Vagina (tissue), 2 donors: Measurements from ENCODE around the gene MRPL50. TPM values are rescaled to one million over a fixed set of nuclear protein-coding genes. Genes with fewer than 3 reads are reported as not detected.
A peak's percentile ranks its signal among the peaks of the same experiment; 100 is the strongest.

Experiments
- DNase-seq, 2 donors: peaks; one replicate each; pipeline ENCODE4 v3.0.0-alpha.2; 2017; ENCODE audit errors: extremely low spot score in 2 of 2
- H3K27ac ChIP-seq: fragments of 200-600 bp; sonication (generic); one replicate; pipeline ENCODE4 v1.5.1; 2019
- H3K27me3 ChIP-seq: fragments of 200-600 bp; sonication (generic); one replicate; pipeline ENCODE4 v1.5.1; 2019
- H3K36me3 ChIP-seq, 2 donors: fragments of 200-600 bp; sonication (generic); one replicate each; pipeline ENCODE4 v1.5.1; 2017 to 2019
- H3K4me1 ChIP-seq: fragments of 200-600 bp; sonication (generic); one replicate; pipeline ENCODE4 v1.5.1; 2019
- H3K4me3 ChIP-seq, 2 donors: fragments of 200-600 bp; sonication (generic); 1 replicate in 1 of 2; 2 replicates in 1 of 2; pipeline ENCODE4 v1.5.1; 2016 to 2019
- H3K9me3 ChIP-seq: fragments of 200-600 bp; sonication (generic); one replicate; pipeline ENCODE4 v1.5.1; 2019
- POLR2A ChIP-seq, 2 donors: fragments of 450-650 bp; IDR thresholded peaks; one replicate each; pipeline ENCODE4 v1.6.1; 2017; ENCODE audit warnings: antibody characterized with exemption in 2 of 2, mild to moderate bottlenecking in 2 of 2, moderate library complexity in 2 of 2
- POLR2AphosphoS5 ChIP-seq, 2 donors: sonication (generic); formaldehyde crosslinking; IDR thresholded peaks; one replicate each; pipeline ENCODE4 v1.9.0; 2017; ENCODE audit warnings: antibody characterized with exemption in 2 of 2, mild to moderate bottlenecking in 2 of 2, low read depth in 1 of 2; ENCODE audit not compliant: insufficient read depth in 1 of 2
- intact Hi-C: fragments of 100-400 bp; cut with DNase I; formaldehyde crosslinking; loops from one replicate; pipeline ENCODE4 v1.15.1; 2023
- total RNA-seq: library from RNA; depleted of rRNA; stranded (reverse); fragments of >200 nt; gene quantifications from one replicate; pipeline ENCODE4 v1.2.3, GENCODE V29; 2016
- TF ChIP-seq, protein P1 (sequence below), 3 experiments: fragments of 450-650 bp in 2 of 3; fragments of 200-600 bp in 1 of 3; sonication (generic) in 1 of 3; IDR thresholded peaks; one replicate each; pipeline ENCODE4 v1.5.1; 2017 to 2019; ENCODE audit warnings: antibody characterized with exemption in 3 of 3, mild to moderate bottlenecking in 2 of 3, moderate library complexity in 2 of 3

MRPL50 gene
- 8.8 TPM for total RNA-seq

- intact Hi-C loops, result loop anchor here (10.0 kb wide), 1 partner anchor 137 kb away; the partner anchor contains the start of gene RNF20
- peaks cover 45% of the 10 kb centered on the region for H3K4me1 ChIP-seq
These were observed at the start of gene MRPL50, which contains the start of gene ZNF189 for GRCh38 chr9:101398068-101398929. Gene MRPL50, minus strand, starts transcription at chr9:101398618. Its CDS starts 26 bp downstream, at chr9:101398592. Gene ZNF189, plus strand, starts transcription at chr9:101398851. Its CDS starts 306 bp downstream, at chr9:101399157.

GRCh38 chr9:101446732-101447131 is 48.3 kb upstream of the MRPL50 start:
- TF ChIP-seq POLR2AphosphoS5 (IDR thresholded peaks at IDR 0.05; ENCODE audit: insufficient read depth in 1 of 2, low read depth in 1 of 2) (no peak), POLR2A (IDR thresholded peaks at IDR 0.05) (no peak)
- TF ChIP-seq, protein P1, sequence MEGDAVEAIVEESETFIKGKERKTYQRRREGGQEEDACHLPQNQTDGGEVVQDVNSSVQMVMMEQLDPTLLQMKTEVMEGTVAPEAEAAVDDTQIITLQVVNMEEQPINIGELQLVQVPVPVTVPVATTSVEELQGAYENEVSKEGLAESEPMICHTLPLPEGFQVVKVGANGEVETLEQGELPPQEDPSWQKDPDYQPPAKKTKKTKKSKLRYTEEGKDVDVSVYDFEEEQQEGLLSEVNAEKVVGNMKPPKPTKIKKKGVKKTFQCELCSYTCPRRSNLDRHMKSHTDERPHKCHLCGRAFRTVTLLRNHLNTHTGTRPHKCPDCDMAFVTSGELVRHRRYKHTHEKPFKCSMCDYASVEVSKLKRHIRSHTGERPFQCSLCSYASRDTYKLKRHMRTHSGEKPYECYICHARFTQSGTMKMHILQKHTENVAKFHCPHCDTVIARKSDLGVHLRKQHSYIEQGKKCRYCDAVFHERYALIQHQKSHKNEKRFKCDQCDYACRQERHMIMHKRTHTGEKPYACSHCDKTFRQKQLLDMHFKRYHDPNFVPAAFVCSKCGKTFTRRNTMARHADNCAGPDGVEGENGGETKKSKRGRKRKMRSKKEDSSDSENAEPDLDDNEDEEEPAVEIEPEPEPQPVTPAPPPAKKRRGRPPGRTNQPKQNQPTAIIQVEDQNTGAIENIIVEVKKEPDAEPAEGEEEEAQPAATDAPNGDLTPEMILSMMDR (IDR thresholded peaks at IDR 0.05), result no peak
- intact Hi-C loops, result no loop called here
- DNase-seq, result no peak

More at GRCh38 chr9:101398068-101398929, at the start of gene MRPL50, which contains the start of gene ZNF189:
- peak within 1 kb of the TSS; percentile 78 to 88 for H3K4me3 ChIP-seq
- H3K27ac ChIP-seq, result peak within 1 kb of the TSS; percentile 87
- H3K9me3 ChIP-seq, result peaks cover 1% of the 10 kb centered on the region
- H3K27me3 ChIP-seq, result no peaks in the 10 kb centered on the region
- peak; percentile 99 to 100 for DNase-seq
- peak; percentile 61 to 73 for TF ChIP-seq POLR2A (IDR thresholded peaks at IDR 0.05)
- TF ChIP-seq POLR2AphosphoS5 (IDR thresholded peaks at IDR 0.05; ENCODE audit: insufficient read depth in 1 of 2, low read depth in 1 of 2), result peak; percentile 94 to 98
- TF ChIP-seq, protein P1 (IDR thresholded peaks at IDR 0.05), result peak in 1 of 3 experiments; percentile 30
- peaks cover 2 to 34% of the 10 kb centered on the region in 2 donors for H3K36me3 ChIP-seq

DNA sequence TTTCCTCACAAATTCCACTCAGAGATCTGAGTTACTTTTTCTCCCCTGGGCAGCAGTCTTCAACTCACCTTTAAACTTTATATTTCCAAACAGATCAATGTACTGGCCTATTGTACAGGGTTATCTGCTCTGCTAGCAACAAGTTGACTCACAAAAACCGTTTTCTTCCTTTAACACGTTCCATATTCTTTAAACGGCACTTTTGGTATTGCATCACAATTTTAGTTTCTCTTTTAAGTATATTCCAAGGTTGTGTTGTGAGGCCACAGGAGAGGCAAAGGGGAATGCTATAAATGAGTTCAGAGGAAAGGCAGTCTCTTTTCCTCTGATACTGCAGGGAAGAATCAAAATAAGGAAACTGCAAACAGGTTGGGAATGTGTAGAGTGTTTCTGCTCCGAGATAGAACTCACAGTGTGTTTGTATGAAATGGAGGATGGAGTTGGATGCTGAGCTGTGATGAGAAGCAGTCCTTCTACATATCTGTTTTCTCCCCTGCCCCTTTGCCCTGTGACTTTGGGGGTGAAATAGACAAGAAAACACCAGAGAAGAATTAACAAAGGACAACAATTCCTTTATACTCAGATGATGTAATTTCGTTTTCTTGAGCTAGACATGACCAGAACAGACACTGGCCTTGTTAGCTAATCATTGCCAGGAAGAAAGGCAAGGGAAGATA is 47.1 kb upstream of the MRPL50 start:
- Histone ChIP-seq H3K4me1 (no peaks in the 10 kb centered on the region), H3K27ac (no peak overlapping the region), H3K36me3 (no peaks in the 10 kb centered on the region), H3K4me3 (no peak overlapping the region), H3K27me3 (no peaks in the 10 kb centered on the region), H3K9me3 (no peaks in the 10 kb centered on the region)
- TF ChIP-seq POLR2AphosphoS5 (IDR thresholded peaks at IDR 0.05; ENCODE audit: insufficient read depth in 1 of 2, low read depth in 1 of 2) (no peak), POLR2A (IDR thresholded peaks at IDR 0.05) (no peak)
- TF ChIP-seq, protein P1 (IDR thresholded peaks at IDR 0.05), result no peak
- no peak for DNase-seq
- intact Hi-C loops, result no loop called here

More at GRCh38 chr9:101446732-101447131, 48.3 kb upstream of the MRPL50 start:
- Histone ChIP-seq H3K4me3 (no peak overlapping the region), H3K27me3 (no peaks in the 10 kb centered on the region), H3K27ac (no peak overlapping the region), H3K36me3 (no peaks in the 10 kb centered on the region), H3K9me3 (no peaks in the 10 kb centered on the region), H3K4me1 (no peaks in the 10 kb centered on the region)

DNA sequence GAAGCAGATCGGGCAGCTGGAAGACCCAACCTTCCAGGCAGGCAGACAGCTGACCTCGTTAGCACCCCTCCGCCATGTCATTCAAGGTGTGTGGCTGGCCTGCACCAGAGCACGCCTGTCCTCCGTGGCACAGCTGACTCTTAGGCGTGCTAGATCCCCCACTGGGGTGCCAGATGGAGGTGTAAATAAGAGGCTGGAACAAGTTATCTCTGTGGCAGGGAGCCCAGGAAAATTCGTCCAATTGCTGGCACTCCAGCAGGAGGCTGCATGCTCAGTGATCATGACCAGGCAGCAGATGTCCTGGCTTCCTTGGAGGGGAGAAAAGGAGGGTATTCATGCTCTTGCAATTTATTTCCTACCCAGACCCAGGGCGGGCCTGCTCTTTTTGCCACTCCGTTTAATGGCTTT is 45.0 kb upstream of the MRPL50 start:
- Histone ChIP-seq H3K27me3 (no peaks in the 10 kb centered on the region), H3K9me3 (no peaks in the 10 kb centered on the region), H3K27ac (no peak overlapping the region), H3K4me1 (no peaks in the 10 kb centered on the region), H3K36me3 (no peaks in the 10 kb centered on the region), H3K4me3 (no peak overlapping the region)
- DNase-seq, result no peak
- intact Hi-C loops, result no loop called here
- TF ChIP-seq, protein P1 (IDR thresholded peaks at IDR 0.05), result no peak
- TF ChIP-seq POLR2A (IDR thresholded peaks at IDR 0.05), result no peak
- no peak for TF ChIP-seq POLR2AphosphoS5 (IDR thresholded peaks at IDR 0.05; ENCODE audit: insufficient read depth in 1 of 2, low read depth in 1 of 2)
